Posterior cingulate gyrus (tissue), 11 donors: ENCODE results near the gene PPP1R13B.

ENCODE experiments used
- DNase-seq, 10 donors: peaks; one replicate each; pipeline versions ENCODE4 v3.0.0 to v3.0.0-alpha.2; 2020 to 2021; ENCODE audit warnings: mixed read lengths in 3 of 10
- intact Hi-C: fragments of 100-400 bp; cut with DNase I; formaldehyde crosslinking; loops from one replicate; pipeline ENCODE4 v1.15.1; 2023

PPP1R13B gene

GRCh38 chr14:103735022-103735421 lies 112.4 kb downstream of the PPP1R13B start:
- intact Hi-C loops, result no loop called here
- peak in 3 of 10 donors; percentile 59 to 84 (median 73) for DNase-seq

GRCh38 chr14:103734081-103734888 lies 113.1 kb downstream of the PPP1R13B start:
- peak in 3 of 10 donors; percentile 73 to 81 (median 73) for DNase-seq
- intact Hi-C loops, result no loop called here

- DNase-seq, result peak in 3 of 10 donors; percentile 59 to 67 (median 61)
- intact Hi-C loops, result no loop called here
These were observed 113.7 kb downstream of the PPP1R13B start for GRCh38 chr14:103733651-103734050.

GRCh38 chr14:103732868-103733620 lies 114.3 kb downstream of the PPP1R13B start:
- DNase-seq, result peak in 1 of 10 donors; percentile 27

GRCh38 chr14:103731916-103732867 lies 115.2 kb downstream of the PPP1R13B start:
- intact Hi-C loops, result no loop called here
- DNase-seq, result peak in 3 of 10 donors; percentile 65 to 83 (median 76)

More at GRCh38 chr14:103732868-103733620, 114.3 kb downstream of the PPP1R13B start:
- intact Hi-C loops, result no loop called here

- intact Hi-C loops, result no loop called here
- peak in 3 of 10 donors; percentile 40 to 64 (median 60) for DNase-seq
These were observed 115.9 kb downstream of the PPP1R13B start for GRCh38 chr14:103731481-103731880.

- intact Hi-C loops, result no loop called here
- peak in 3 of 10 donors; percentile 68 to 86 (median 80) for DNase-seq
These were observed 116.8 kb downstream of the PPP1R13B start for GRCh38 chr14:103730490-103731035.

- peak in 3 of 10 donors; percentile 62 to 86 (median 74) for DNase-seq
- intact Hi-C loops, result no loop called here
These were observed 117.6 kb downstream of the PPP1R13B start for GRCh38 chr14:103729496-103730448.

GRCh38 chr14:103728721-103729120 lies 118.7 kb downstream of the PPP1R13B start:
- peak in 1 of 10 donors; percentile 42 for DNase-seq
- intact Hi-C loops, result no loop called here

- intact Hi-C loops, result no loop called here
- DNase-seq, result peak in 3 of 10 donors; percentile 50 to 80 (median 67)
These were observed 119.2 kb downstream of the PPP1R13B start for GRCh38 chr14:103728141-103728540.

GRCh38 chr14:103727313-103727980 lies 119.9 kb downstream of the PPP1R13B start:
- intact Hi-C loops, result no loop called here
- DNase-seq, result peak in 7 of 10 donors; percentile 48 to 95 (median 65)

GRCh38 chr14:103726474-103726873 lies 120.9 kb downstream of the PPP1R13B start:
- intact Hi-C loops, result no loop called here
- peak in 1 of 10 donors; percentile 63 for DNase-seq

- intact Hi-C loops, result no loop called here
- DNase-seq, result peak in 1 of 10 donors; percentile 47
These were observed 121.5 kb downstream of the PPP1R13B start for GRCh38 chr14:103725739-103726395.

- DNase-seq, result no peak
- intact Hi-C loops, result no loop called here
These were observed 122.2 kb downstream of the PPP1R13B start for GRCh38 chr14:103725001-103725682.

- peak in 9 of 10 donors; percentile 43 to 94 (median 73) for DNase-seq
- intact Hi-C loops, result no loop called here
These were observed 123.3 kb downstream of the PPP1R13B start for GRCh38 chr14:103724116-103724515.

GRCh38 chr14:103723748-103724081 lies 123.7 kb downstream of the PPP1R13B start:
- intact Hi-C loops, result no loop called here
- no peak for DNase-seq
